Fibroblast of lung (primary cell): ENCODE results near the gene KIF1A. TPM values are rescaled to one million over a fixed set of nuclear protein-coding genes. Genes with fewer than 3 reads are reported as not detected.

Experiments used
- DNase-seq, 2 donors: peaks; one replicate each; pipeline versions ENCODE4 v3.0.0 to v3.0.0-alpha.2; 2010; ENCODE audit warnings: low read depth in 2 of 2
- H2AFZ ChIP-seq: 2 replicates; pipeline ENCODE4 v1.5.1; 2012; ENCODE audit warnings: low read length, control low read depth, inconsistent platforms
- H3K27ac ChIP-seq: 2 replicates; pipeline ENCODE4 v1.5.1; 2011; ENCODE audit warnings: low read length, control low read depth; ENCODE audit not compliant: insufficient read depth
- H3K27me3 ChIP-seq: 2 replicates; pipeline ENCODE4 v1.5.1; 2011; ENCODE audit warnings: mild to moderate bottlenecking, low read length; ENCODE audit not compliant: control insufficient read depth, insufficient read depth
- H3K36me3 ChIP-seq: 2 replicates; pipeline ENCODE4 v1.5.1; 2011; ENCODE audit warnings: low read length; ENCODE audit not compliant: control insufficient read depth, insufficient read depth
- H3K4me1 ChIP-seq: 2 replicates; pipeline ENCODE4 v1.5.1; 2011; ENCODE audit warnings: low read length; ENCODE audit not compliant: control insufficient read depth, insufficient read depth; ENCODE audit errors: extremely low read depth
- H3K4me2 ChIP-seq: 2 replicates; pipeline ENCODE4 v1.5.1; 2011; ENCODE audit warnings: low read length, control low read depth; ENCODE audit not compliant: insufficient read depth; ENCODE audit errors: extremely low read depth
- H3K4me3 ChIP-seq, 4 experiments: fragments of 200-600 bp in 1 of 4; sonication (generic) in 1 of 4; replicated peaks in 1 of 4; 2 replicates each; pipeline ENCODE4 v1.5.1; 2011 to 2016; ENCODE audit warnings: low read length in 4 of 4, low read depth in 3 of 4, mild to moderate bottlenecking in 3 of 4, control low read depth in 2 of 4, inconsistent platforms in 1 of 4, mixed read lengths in 1 of 4; ENCODE audit not compliant: insufficient read depth in 1 of 4; ENCODE audit errors: control extremely low read depth in 1 of 4
- H3K79me2 ChIP-seq: 2 replicates; pipeline ENCODE4 v1.5.1; 2012; ENCODE audit warnings: mild to moderate bottlenecking, low read length, inconsistent platforms; ENCODE audit not compliant: control insufficient read depth, insufficient read depth
- H3K9ac ChIP-seq: 2 replicates; pipeline ENCODE4 v1.5.1; 2011; ENCODE audit warnings: mild to moderate bottlenecking, low read length, control low read depth; ENCODE audit not compliant: insufficient read depth
- H3K9me3 ChIP-seq: 2 replicates; pipeline ENCODE4 v1.5.1; 2012; ENCODE audit warnings: low read depth, low read length; ENCODE audit not compliant: control insufficient read depth, insufficient read depth
- H4K20me1 ChIP-seq: 2 replicates; pipeline ENCODE4 v1.5.1; 2011; ENCODE audit warnings: low read length; ENCODE audit not compliant: control insufficient read depth, insufficient read depth; ENCODE audit errors: extremely low read depth
- CTCF ChIP-seq, 2 donors: IDR thresholded peaks in 1 of 2; conservative IDR thresholded peaks in 1 of 2; 1 replicate in 1 of 2; 2 replicates in 1 of 2; pipeline ENCODE4 v1.5.1; 2011 to 2012; ENCODE audit warnings: low read length in 2 of 2, control low read depth in 1 of 2, inconsistent platforms in 1 of 2, low read depth in 1 of 2, mild to moderate bottlenecking in 1 of 2
- EZH2 ChIP-seq: IDR thresholded peaks from 2 replicates; pipeline ENCODE4 v1.5.1; 2012; ENCODE audit warnings: low read length, control low read depth, mild to moderate bottlenecking; ENCODE audit errors: missing control alignments
- polyA plus RNA-seq, 2 donors: library from polyadenylated mRNA; depleted of rRNA in 1 of 2; stranded (reverse) in 1 of 2; unstranded in 1 of 2; fragments of >200 nt; gene quantifications; 2 replicates each; pipeline ENCODE4 v1.2.1, GENCODE V29; 2011 to 2012; ENCODE audit warnings: missing spikeins in 1 of 2
- total RNA-seq: library from RNA; depleted of rRNA; stranded (reverse); fragments of >200 nt; gene quantifications from 2 replicates; pipeline ENCODE4 v1.2.1, GENCODE V29; 2014

The KIF1A gene
- total and polyA plus RNA-seq, 2 donors (not counting 1 experiment from before 2014, with no cell fraction given) = 0.05 TPM; not detected in 1

- Histone ChIP-seq H3K27me3 (peaks cover 19% of the 10 kb centered on the region), H3K27ac (no peak overlapping the region), H3K79me2 (no peaks in the 10 kb centered on the region), H4K20me1 (no peaks in the 10 kb centered on the region), H3K36me3 (no peaks in the 10 kb centered on the region), H3K9me3 (no peaks in the 10 kb centered on the region), H3K4me1 (no peaks in the 10 kb centered on the region), H3K9ac (no peak overlapping the region), H3K4me2 (no peak overlapping the region), H3K4me3 (no peak overlapping the region), H2AFZ (no peak overlapping the region)
- DNase-seq = no peak
- TF ChIP-seq EZH2 (no peak), CTCF (conservative IDR thresholded peaks at IDR 0.05 in 1 of 2, IDR thresholded peaks at IDR 0.05 in 1 of 2; ENCODE audit: low read depth in 1 of 2, low read length in 2 of 2) (no peak)
Observed at GRCh38 chr2:240795454-240795853, 24.6 kb downstream of the KIF1A start.

GRCh38 chr2:240794178-240794721, 25.8 kb downstream of the KIF1A start:
- Histone ChIP-seq H3K27me3 (peaks cover 8% of the 10 kb centered on the region), H3K4me2 (no peak overlapping the region), H3K9ac (no peak overlapping the region), H3K27ac (no peak overlapping the region), H2AFZ (no peak overlapping the region), H3K4me3 (no peak overlapping the region), H4K20me1 (no peaks in the 10 kb centered on the region), H3K9me3 (no peaks in the 10 kb centered on the region), H3K4me1 (no peaks in the 10 kb centered on the region), H3K79me2 (no peaks in the 10 kb centered on the region), H3K36me3 (no peaks in the 10 kb centered on the region)
- DNase-seq = no peak
- TF ChIP-seq CTCF (conservative IDR thresholded peaks at IDR 0.05 in 1 of 2, IDR thresholded peaks at IDR 0.05 in 1 of 2; ENCODE audit: low read depth in 1 of 2, low read length in 2 of 2) = no peak
- TF ChIP-seq EZH2 = no peak

- Histone ChIP-seq H3K9ac (no peak overlapping the region), H3K27ac (no peak overlapping the region), H3K36me3 (no peaks in the 10 kb centered on the region), H3K9me3 (no peaks in the 10 kb centered on the region), H3K79me2 (no peaks in the 10 kb centered on the region), H3K4me1 (no peaks in the 10 kb centered on the region), H2AFZ (no peak overlapping the region), H4K20me1 (no peaks in the 10 kb centered on the region), H3K4me2 (no peak overlapping the region), H3K27me3 (peaks cover under 1% of the 10 kb centered on the region), H3K4me3 (no peak overlapping the region)
- TF ChIP-seq EZH2 (no peak), CTCF (conservative IDR thresholded peaks at IDR 0.05 in 1 of 2, IDR thresholded peaks at IDR 0.05 in 1 of 2; ENCODE audit: low read depth in 1 of 2, low read length in 2 of 2) (no peak)
- DNase-seq = no peak
Observed at GRCh38 chr2:240793313-240794177, 26.5 kb downstream of the KIF1A start.
